SK-N-SH (cell line): ENCODE data around the gene C19orf47. TPM values are rescaled to one million over a fixed set of nuclear protein-coding genes. Genes with fewer than 3 reads are reported as not detected.

Experiments used
- CTCF ChIA-PET: fragments of 300-600, 350-600 bp; formaldehyde crosslinking; extraction: SDS; loops from one replicate; lab custom pipeline; 2021; lab: Yijun Ruan, JAX
- POLR2A ChIA-PET: fragments of 350-600 bp; sonication (Branson Sonifier 250); formaldehyde crosslinking; extraction: SDS; loops from one replicate; lab custom pipeline; 2020; ENCODE audit warnings: antibody characterized with exemption, inconsistent platforms; lab: Yijun Ruan, JAX
- DNase-seq: peaks from one replicate; pipeline ENCODE4 v3.0.0; 2012
- H2AFZ ChIP-seq: fragments of 200-600 bp; sonication (generic); 2 replicates; pipeline ENCODE4 v1.8.1; 2016; ENCODE audit warnings: antibody characterized with exemption, mild to moderate bottlenecking, low read depth
- H3F3A ChIP-seq: fragments of 200-600 bp; sonication (generic); replicated peaks from 2 replicates; pipeline ENCODE3; 2016; ENCODE audit warnings: antibody characterized with exemption, mild to moderate bottlenecking; ENCODE audit not compliant: insufficient read depth
- H3K27ac ChIP-seq, 2 experiments: fragments of 200-500 bp in 1 of 2; fragments of 200-600 bp in 1 of 2; sonication (Bioruptor generic) in 1 of 2; sonication (generic), shearing (Covaris generic) in 1 of 2; 2 replicates each; pipeline versions ENCODE4 v1.5.1 to v1.6.1; 2014 to 2016; ENCODE audit warnings: low read depth in 2 of 2, inconsistent platforms in 1 of 2, low read length in 1 of 2, mild to moderate bottlenecking in 1 of 2, mixed read lengths in 1 of 2
- H3K27me3 ChIP-seq: fragments of 200-600 bp; sonication (generic), shearing (Covaris generic); 2 replicates; pipeline ENCODE4 v1.6.1; 2016; ENCODE audit warnings: mixed run types; ENCODE audit not compliant: insufficient read depth
- H3K36me3 ChIP-seq, 2 experiments: fragments of 200-500 bp in 1 of 2; fragments of 200-600 bp in 1 of 2; sonication (Bioruptor generic) in 1 of 2; sonication (generic) in 1 of 2; replicated peaks in 1 of 2; 2 replicates each; pipeline versions ENCODE3 to v1.5.1; 2014 to 2016; ENCODE audit warnings: low read length in 1 of 2, mild to moderate bottlenecking in 1 of 2; ENCODE audit not compliant: insufficient read depth in 2 of 2, control insufficient read depth in 1 of 2
- H3K4me1 ChIP-seq, 2 experiments: fragments of 200-500 bp in 1 of 2; fragments of 200-600 bp in 1 of 2; sonication (Bioruptor generic) in 1 of 2; sonication (generic), shearing (Covaris generic) in 1 of 2; 2 replicates each; pipeline versions ENCODE4 v1.5.1 to v1.6.1; 2014 to 2016; ENCODE audit warnings: low read depth in 1 of 2, low read length in 1 of 2, mixed run types in 1 of 2; ENCODE audit not compliant: insufficient read depth in 2 of 2, control insufficient read depth in 1 of 2
- H3K4me2 ChIP-seq: fragments of 200-600 bp; sonication (generic), shearing (Covaris generic); 2 replicates; pipeline ENCODE4 v1.6.1; 2017; ENCODE audit warnings: mixed run types
- H3K4me3 ChIP-seq, 2 experiments: fragments of 200-500 bp in 1 of 2; fragments of 200-600 bp in 1 of 2; sonication (Bioruptor generic) in 1 of 2; sonication (generic), shearing (Covaris generic) in 1 of 2; 2 replicates each; pipeline versions ENCODE4 v1.5.1 to v1.8.1; 2014 to 2016; ENCODE audit warnings: low read depth in 2 of 2, inconsistent platforms in 1 of 2, low read length in 1 of 2, mild to moderate bottlenecking in 1 of 2, mixed read lengths in 1 of 2, moderate library complexity in 1 of 2
- H3K79me2 ChIP-seq: fragments of 200-600 bp; sonication (generic); 2 replicates; pipeline ENCODE4 v1.8.1; 2017; ENCODE audit warnings: mild to moderate bottlenecking; ENCODE audit not compliant: insufficient read depth
- H3K9ac ChIP-seq: fragments of 200-600 bp; sonication (generic); 2 replicates; pipeline ENCODE4 v1.6.1; 2017; ENCODE audit warnings: mixed run types
- H3K9me2 ChIP-seq: fragments of 200-600 bp; sonication (generic); 2 replicates; pipeline ENCODE4 v1.6.1; 2017; ENCODE audit warnings: mixed run types
- H3K9me3 ChIP-seq: fragments of 200-600 bp; sonication (generic); 2 replicates; pipeline ENCODE4 v1.6.1; 2017; ENCODE audit warnings: mixed run types, mild to moderate bottlenecking, moderate library complexity
- H4K20me1 ChIP-seq: fragments of 200-600 bp; sonication (generic); 2 replicates; pipeline ENCODE4 v1.6.1; 2017; ENCODE audit warnings: mild to moderate bottlenecking, mixed run types; ENCODE audit not compliant: insufficient read depth
- ELF1 ChIP-seq: IDR thresholded peaks from 2 replicates; pipeline ENCODE4 v1.4.0; 2012
- EP300 ChIP-seq, 2 experiments: IDR thresholded peaks; 2 replicates each; pipeline versions ENCODE4 v1.4.0 to v1.6.1; 2012; ENCODE audit warnings: borderline replicate concordance in 1 of 2, low read depth in 1 of 2, low read length in 1 of 2
- FOXJ3 ChIP-seq: sonication (generic); formaldehyde crosslinking; IDR thresholded peaks from 2 replicates; pipeline ENCODE4 v1.5.1; 2020; ENCODE audit warnings: mild to moderate bottlenecking, missing genetic modification reagents
- GATA2 ChIP-seq: sonication (generic); formaldehyde crosslinking; IDR thresholded peaks from 2 replicates; pipeline ENCODE4 v1.5.0; 2020; ENCODE audit warnings: mild to moderate bottlenecking, missing genetic modification reagents
- JUND ChIP-seq: IDR thresholded peaks from 2 replicates; pipeline ENCODE4 v1.4.0; 2012
- NFIC ChIP-seq: IDR thresholded peaks from 2 replicates; pipeline ENCODE4 v1.4.0; 2012; ENCODE audit warnings: borderline replicate concordance
- RAD21 ChIP-seq: IDR thresholded peaks from 2 replicates; pipeline ENCODE4 v1.6.1; 2012; ENCODE audit warnings: mild to moderate bottlenecking, low read length
- RCOR1 ChIP-seq: fragments of 150-350 bp; IDR thresholded peaks from 2 replicates; pipeline ENCODE4 v1.6.1; 2017; ENCODE audit warnings: antibody characterized with exemption, low read length
- RXRA ChIP-seq: IDR thresholded peaks from 2 replicates; pipeline ENCODE4 v1.4.0; 2012; ENCODE audit warnings: low read depth, mild to moderate bottlenecking, borderline replicate concordance
- SMC3 ChIP-seq: IDR thresholded peaks from 2 replicates; pipeline ENCODE4 v1.6.1; 2012; ENCODE audit warnings: low read depth, low read length, improper control_type of control experiment
- TAF1 ChIP-seq: IDR thresholded peaks from 2 replicates; pipeline ENCODE4 v1.6.1; 2012; ENCODE audit warnings: low read depth, mild to moderate bottlenecking, low read length, moderate library complexity, borderline replicate concordance
- TCF12 ChIP-seq: IDR thresholded peaks from 2 replicates; pipeline ENCODE4 v1.4.0; 2012
- TEAD4 ChIP-seq: IDR thresholded peaks from 2 replicates; pipeline ENCODE4 v1.4.0; 2012; ENCODE audit warnings: mild to moderate bottlenecking, borderline replicate concordance; ENCODE audit not compliant: insufficient read depth
- YY1 ChIP-seq: IDR thresholded peaks from 2 replicates; pipeline ENCODE4 v1.4.0; 2012; ENCODE audit warnings: low read depth, mild to moderate bottlenecking
- WGBS: methylation state at CpG from one replicate; pipeline ENCODE4 v1.1.6; 2017; ENCODE audit warnings: low lambda C conversion rate; 5-methylcytosine and 5-hydroxymethylcytosine counted together
- polyA plus RNA-seq, 3 experiments: library from polyadenylated mRNA; depleted of rRNA; stranded (reverse); fragments of >200 nt; gene quantifications; 2 replicates each; pipeline ENCODE4 v1.2.3, GENCODE V29; 2012
- TF ChIP-seq, protein P1 (sequence below): fragments of 150-350 bp; IDR thresholded peaks from 2 replicates; pipeline ENCODE4 v1.6.1; 2017; ENCODE audit warnings: antibody characterized with exemption, low read length, low read depth, borderline replicate concordance
- TF ChIP-seq, protein P2 (sequence below): IDR thresholded peaks from 2 replicates; pipeline ENCODE4 v1.6.1; 2012; ENCODE audit warnings: mild to moderate bottlenecking, low read depth, low read length, moderate library complexity
- TF ChIP-seq, protein P3 (sequence below): IDR thresholded peaks from 2 replicates; pipeline ENCODE4 v1.4.0; 2012; ENCODE audit warnings: low read depth, borderline replicate concordance
- TF ChIP-seq, protein P4 (sequence below): IDR thresholded peaks from 2 replicates; pipeline ENCODE4; 2012
- TF ChIP-seq, protein P5 (sequence below): IDR thresholded peaks from 2 replicates; pipeline ENCODE4 v1.4.0; 2012; ENCODE audit warnings: low read depth, borderline replicate concordance
- TF ChIP-seq, protein P6 (sequence below): fragments of 150-350 bp; IDR thresholded peaks from 2 replicates; pipeline ENCODE4 v1.6.1; 2016; ENCODE audit warnings: mild to moderate bottlenecking, low read depth, low read length

C19orf47 gene
- polyA plus RNA-seq, 1 of the 3 experiments (the other 2 are of a cell fraction), result 17.2 TPM

DNA sequence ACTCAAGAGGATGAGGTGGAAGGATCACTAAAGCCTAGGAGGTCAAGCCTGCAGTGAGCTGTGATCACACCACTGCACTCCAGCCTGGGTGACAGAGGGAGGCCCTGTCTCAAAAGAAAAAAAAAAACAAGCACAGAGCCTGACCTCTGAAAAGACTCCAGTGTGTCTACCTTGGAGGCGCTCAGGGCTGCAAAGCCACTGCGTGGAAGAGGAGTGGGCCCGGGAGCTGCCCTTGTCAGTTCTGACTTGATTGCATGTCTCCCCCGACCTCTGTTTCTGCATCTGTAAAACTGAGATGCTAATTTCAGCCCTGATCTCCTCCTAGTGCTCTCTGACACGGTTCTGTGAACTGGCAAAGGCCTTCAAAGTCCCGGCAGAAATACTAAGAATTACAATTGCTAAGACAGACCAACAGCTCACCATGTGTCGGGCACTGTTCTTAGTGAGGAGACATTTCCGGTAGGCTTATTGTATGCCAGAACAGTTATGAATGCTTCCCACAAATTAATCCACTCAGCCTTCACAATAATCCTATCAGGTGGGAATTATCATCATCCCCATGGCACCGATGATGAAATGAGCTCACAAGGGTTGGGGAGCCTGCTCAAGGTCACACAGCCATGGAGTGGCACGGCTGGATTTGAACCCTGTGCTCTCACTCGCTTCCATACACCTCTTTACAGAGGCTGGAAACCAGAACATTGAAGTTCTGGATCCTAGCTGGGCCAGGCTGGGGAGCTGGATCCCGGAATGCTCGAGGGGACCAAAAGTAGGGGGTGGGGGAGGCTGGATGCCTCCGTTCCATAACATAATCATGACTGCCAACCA lies 66.6 kb downstream of the C19orf47 start:
- Histone ChIP-seq H3K79me2 (peaks cover 84% of the 10 kb centered on the region), H4K20me1 (peaks cover 37% of the 10 kb centered on the region), H3K4me3 (no peak overlapping the region), H2AFZ (no peak overlapping the region), H3K27ac (no peak overlapping the region; a peak in 1 of 4 replicates), H3K9ac (no peak overlapping the region), H3F3A (peaks cover 3% of the 10 kb centered on the region), H3K9me2 (no peaks in the 10 kb centered on the region), H3K4me2 (no peak overlapping the region), H3K27me3 (no peaks in the 10 kb centered on the region), H3K9me3 (no peaks in the 10 kb centered on the region), H3K36me3 (peaks cover 0 to 7% of the 10 kb centered on the region in 2 experiments), H3K4me1 (peaks cover 26 to 34% of the 10 kb centered on the region in 2 experiments; a peak in 3 of 4 replicates)
- CTCF ChIA-PET, result interaction anchor here (1.7 kb wide), 1 partner anchor 24 kb away, joined by 4 read pairs; no protein-coding TSS in a partner anchor
- TF ChIP-seq RCOR1, result no peak
- no peak for TF ChIP-seq GATA2 (CRISPR knock-in tag)
- TF ChIP-seq TEAD4, result no peak
- no peak for TF ChIP-seq ELF1
- TF ChIP-seq, protein P1, sequence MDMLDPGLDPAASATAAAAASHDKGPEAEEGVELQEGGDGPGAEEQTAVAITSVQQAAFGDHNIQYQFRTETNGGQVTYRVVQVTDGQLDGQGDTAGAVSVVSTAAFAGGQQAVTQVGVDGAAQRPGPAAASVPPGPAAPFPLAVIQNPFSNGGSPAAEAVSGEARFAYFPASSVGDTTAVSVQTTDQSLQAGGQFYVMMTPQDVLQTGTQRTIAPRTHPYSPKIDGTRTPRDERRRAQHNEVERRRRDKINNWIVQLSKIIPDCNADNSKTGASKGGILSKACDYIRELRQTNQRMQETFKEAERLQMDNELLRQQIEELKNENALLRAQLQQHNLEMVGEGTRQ, result no peak
- no peak for TF ChIP-seq SMC3
- TF ChIP-seq, protein P2, sequence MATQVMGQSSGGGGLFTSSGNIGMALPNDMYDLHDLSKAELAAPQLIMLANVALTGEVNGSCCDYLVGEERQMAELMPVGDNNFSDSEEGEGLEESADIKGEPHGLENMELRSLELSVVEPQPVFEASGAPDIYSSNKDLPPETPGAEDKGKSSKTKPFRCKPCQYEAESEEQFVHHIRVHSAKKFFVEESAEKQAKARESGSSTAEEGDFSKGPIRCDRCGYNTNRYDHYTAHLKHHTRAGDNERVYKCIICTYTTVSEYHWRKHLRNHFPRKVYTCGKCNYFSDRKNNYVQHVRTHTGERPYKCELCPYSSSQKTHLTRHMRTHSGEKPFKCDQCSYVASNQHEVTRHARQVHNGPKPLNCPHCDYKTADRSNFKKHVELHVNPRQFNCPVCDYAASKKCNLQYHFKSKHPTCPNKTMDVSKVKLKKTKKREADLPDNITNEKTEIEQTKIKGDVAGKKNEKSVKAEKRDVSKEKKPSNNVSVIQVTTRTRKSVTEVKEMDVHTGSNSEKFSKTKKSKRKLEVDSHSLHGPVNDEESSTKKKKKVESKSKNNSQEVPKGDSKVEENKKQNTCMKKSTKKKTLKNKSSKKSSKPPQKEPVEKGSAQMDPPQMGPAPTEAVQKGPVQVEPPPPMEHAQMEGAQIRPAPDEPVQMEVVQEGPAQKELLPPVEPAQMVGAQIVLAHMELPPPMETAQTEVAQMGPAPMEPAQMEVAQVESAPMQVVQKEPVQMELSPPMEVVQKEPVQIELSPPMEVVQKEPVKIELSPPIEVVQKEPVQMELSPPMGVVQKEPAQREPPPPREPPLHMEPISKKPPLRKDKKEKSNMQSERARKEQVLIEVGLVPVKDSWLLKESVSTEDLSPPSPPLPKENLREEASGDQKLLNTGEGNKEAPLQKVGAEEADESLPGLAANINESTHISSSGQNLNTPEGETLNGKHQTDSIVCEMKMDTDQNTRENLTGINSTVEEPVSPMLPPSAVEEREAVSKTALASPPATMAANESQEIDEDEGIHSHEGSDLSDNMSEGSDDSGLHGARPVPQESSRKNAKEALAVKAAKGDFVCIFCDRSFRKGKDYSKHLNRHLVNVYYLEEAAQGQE, result no peak
- TF ChIP-seq TCF12, result no peak
- TF ChIP-seq NFIC, result no peak
- TF ChIP-seq, protein P3, sequence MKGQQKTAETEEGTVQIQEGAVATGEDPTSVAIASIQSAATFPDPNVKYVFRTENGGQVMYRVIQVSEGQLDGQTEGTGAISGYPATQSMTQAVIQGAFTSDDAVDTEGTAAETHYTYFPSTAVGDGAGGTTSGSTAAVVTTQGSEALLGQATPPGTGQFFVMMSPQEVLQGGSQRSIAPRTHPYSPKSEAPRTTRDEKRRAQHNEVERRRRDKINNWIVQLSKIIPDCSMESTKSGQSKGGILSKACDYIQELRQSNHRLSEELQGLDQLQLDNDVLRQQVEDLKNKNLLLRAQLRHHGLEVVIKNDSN, result no peak
- TF ChIP-seq, protein P4, sequence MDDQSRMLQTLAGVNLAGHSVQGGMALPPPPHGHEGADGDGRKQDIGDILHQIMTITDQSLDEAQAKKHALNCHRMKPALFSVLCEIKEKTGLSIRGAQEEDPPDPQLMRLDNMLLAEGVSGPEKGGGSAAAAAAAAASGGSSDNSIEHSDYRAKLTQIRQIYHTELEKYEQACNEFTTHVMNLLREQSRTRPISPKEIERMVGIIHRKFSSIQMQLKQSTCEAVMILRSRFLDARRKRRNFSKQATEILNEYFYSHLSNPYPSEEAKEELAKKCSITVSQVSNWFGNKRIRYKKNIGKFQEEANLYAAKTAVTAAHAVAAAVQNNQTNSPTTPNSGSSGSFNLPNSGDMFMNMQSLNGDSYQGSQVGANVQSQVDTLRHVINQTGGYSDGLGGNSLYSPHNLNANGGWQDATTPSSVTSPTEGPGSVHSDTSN, result no peak
- no peak for TF ChIP-seq YY1
- TF ChIP-seq TAF1, result no peak
- TF ChIP-seq FOXJ3 (CRISPR knock-in tag), result no peak
- TF ChIP-seq EP300 (IDR thresholded peaks at IDR 0.05; ENCODE audit: borderline replicate concordance in 1 of 2, low read depth in 1 of 2, low read length in 1 of 2), result no peak
- TF ChIP-seq JUND, result no peak
- TF ChIP-seq, protein P5, sequence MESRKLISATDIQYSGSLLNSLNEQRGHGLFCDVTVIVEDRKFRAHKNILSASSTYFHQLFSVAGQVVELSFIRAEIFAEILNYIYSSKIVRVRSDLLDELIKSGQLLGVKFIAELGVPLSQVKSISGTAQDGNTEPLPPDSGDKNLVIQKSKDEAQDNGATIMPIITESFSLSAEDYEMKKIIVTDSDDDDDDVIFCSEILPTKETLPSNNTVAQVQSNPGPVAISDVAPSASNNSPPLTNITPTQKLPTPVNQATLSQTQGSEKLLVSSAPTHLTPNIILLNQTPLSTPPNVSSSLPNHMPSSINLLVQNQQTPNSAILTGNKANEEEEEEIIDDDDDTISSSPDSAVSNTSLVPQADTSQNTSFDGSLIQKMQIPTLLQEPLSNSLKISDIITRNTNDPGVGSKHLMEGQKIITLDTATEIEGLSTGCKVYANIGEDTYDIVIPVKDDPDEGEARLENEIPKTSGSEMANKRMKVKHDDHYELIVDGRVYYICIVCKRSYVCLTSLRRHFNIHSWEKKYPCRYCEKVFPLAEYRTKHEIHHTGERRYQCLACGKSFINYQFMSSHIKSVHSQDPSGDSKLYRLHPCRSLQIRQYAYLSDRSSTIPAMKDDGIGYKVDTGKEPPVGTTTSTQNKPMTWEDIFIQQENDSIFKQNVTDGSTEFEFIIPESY, result no peak
- TF ChIP-seq RAD21, result no peak
- no peak for TF ChIP-seq RXRA
- TF ChIP-seq, protein P6, sequence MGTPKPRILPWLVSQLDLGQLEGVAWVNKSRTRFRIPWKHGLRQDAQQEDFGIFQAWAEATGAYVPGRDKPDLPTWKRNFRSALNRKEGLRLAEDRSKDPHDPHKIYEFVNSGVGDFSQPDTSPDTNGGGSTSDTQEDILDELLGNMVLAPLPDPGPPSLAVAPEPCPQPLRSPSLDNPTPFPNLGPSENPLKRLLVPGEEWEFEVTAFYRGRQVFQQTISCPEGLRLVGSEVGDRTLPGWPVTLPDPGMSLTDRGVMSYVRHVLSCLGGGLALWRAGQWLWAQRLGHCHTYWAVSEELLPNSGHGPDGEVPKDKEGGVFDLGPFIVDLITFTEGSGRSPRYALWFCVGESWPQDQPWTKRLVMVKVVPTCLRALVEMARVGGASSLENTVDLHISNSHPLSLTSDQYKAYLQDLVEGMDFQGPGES, result no peak
- DNase-seq, result no peak
- POLR2A ChIA-PET, result interaction anchor here (1.5 kb wide), 1 partner anchor 67 kb away, joined by 4 read pairs; the partner anchor contains the start of genes C19orf47 and PLD3
- 87% methylated on average over 14 of the region's 14 CpGs for WGBS
